A673 (cell line): ENCODE data around the gene OR4E1. TPM values are rescaled to one million over a fixed set of nuclear protein-coding genes. Genes with fewer than 3 reads are reported as not detected.

Experiments
- BruUV-seq: library from RNA; stranded (reverse); fragments of 400-500 nt; replicated peaks from 2 replicates; lab custom pipeline; 2021; lab: Mats Ljungman, UMichigan
- CTCF ChIA-PET: fragments of 300-600 bp; sonication (Branson Sonifier 250); formaldehyde crosslinking; loops from one replicate; lab custom pipeline; 2022; ENCODE audit warnings: antibody characterized with exemption; lab: Charles Lee
- POLR2A ChIA-PET: fragments of 300-600 bp; sonication (Branson Sonifier 250); formaldehyde crosslinking; loops from one replicate; lab custom pipeline; 2022; ENCODE audit warnings: antibody characterized with exemption; ENCODE audit not compliant: low non-redundant PET; lab: Charles Lee
- DNase-seq: peaks from one replicate; pipeline ENCODE4 v3.0.0-alpha.2; 2015; ENCODE audit warnings: low spot score
- H3K27ac ChIP-seq: fragments of 200-600 bp; sonication (generic); 2 replicates; pipeline ENCODE4 v1.5.1; 2016; ENCODE audit warnings: mixed run types, low read depth, mild to moderate bottlenecking, mixed read lengths, antibody characterized with exemption, low read length; ENCODE audit not compliant: poor library complexity, severe bottlenecking
- H3K27me3 ChIP-seq: fragments of 200-600 bp; sonication (generic); replicated peaks from 2 replicates; pipeline ENCODE4 v1.6.1; 2017; ENCODE audit warnings: mixed run types, low read depth, mild to moderate bottlenecking, mixed read lengths, antibody characterized with exemption, low read length; ENCODE audit not compliant: insufficient read depth, poor library complexity
- H3K36me3 ChIP-seq: fragments of 200-600 bp; sonication (generic); 2 replicates; pipeline ENCODE4 v1.6.1; 2016; ENCODE audit warnings: mixed run types, mild to moderate bottlenecking, mixed read lengths, antibody characterized with exemption, low read length; ENCODE audit not compliant: insufficient read depth, poor library complexity, severe bottlenecking
- H3K4me1 ChIP-seq: fragments of 200-600 bp; sonication (generic); 2 replicates; pipeline ENCODE4 v1.6.1; 2017; ENCODE audit warnings: mixed run types, mild to moderate bottlenecking, mixed read lengths, antibody characterized with exemption, low read length; ENCODE audit not compliant: insufficient read depth, poor library complexity, severe bottlenecking
- H3K4me3 ChIP-seq: fragments of 200-600 bp; sonication (generic); 2 replicates; pipeline ENCODE4 v1.5.1; 2016; ENCODE audit warnings: low read depth, mixed run types, mild to moderate bottlenecking, mixed read lengths, low read length; ENCODE audit not compliant: poor library complexity, severe bottlenecking
- H3K9me3 ChIP-seq: fragments of 200-600 bp; sonication (generic); 2 replicates; pipeline ENCODE4 v1.6.1; 2016; ENCODE audit warnings: mixed run types, low read depth, mild to moderate bottlenecking, mixed read lengths, antibody characterized with exemption, low read length; ENCODE audit not compliant: poor library complexity, severe bottlenecking
- EZH2 ChIP-seq: fragments of 200-600 bp; sonication (generic); IDR thresholded peaks from 2 replicates; pipeline ENCODE4 v1.6.1; 2017; ENCODE audit warnings: borderline replicate concordance, low read depth, mild to moderate bottlenecking, mixed read lengths, antibody characterized with exemption, low read length; ENCODE audit not compliant: poor library complexity, severe bottlenecking
- intact Hi-C: fragments of 100-400 bp; cut with micrococcal nuclease; formaldehyde crosslinking; loops from one replicate; pipeline ENCODE4 v1.10.0; 2022; ENCODE audit not compliant: unreplicated experiment
- total RNA-seq: library from RNA; stranded (reverse); gene quantifications from 2 replicates; pipeline ENCODE4 v1.2.3, GENCODE V29; 2021
- TF ChIP-seq, protein P1 (sequence below): fragments of 300-800, 200-600 bp; sonication (generic); conservative IDR thresholded peaks from 2 replicates; pipeline ENCODE4 v1.5.1; 2017; ENCODE audit warnings: low read depth, mild to moderate bottlenecking, antibody characterized with exemption, low read length, moderate library complexity, mixed read lengths

The OR4E1 gene
- total RNA-seq, 1 experiment from 2014 or later: not detected

- ChIA-PET POLR2A (no interaction called here), CTCF (no interaction called here)
- Histone ChIP-seq H3K36me3 (no peaks in the 10 kb centered on the region), H3K27me3 (no peaks in the 10 kb centered on the region), H3K4me3 (no peak overlapping the region), H3K4me1 (no peaks in the 10 kb centered on the region), H3K27ac (no peak overlapping the region), H3K9me3 (no peaks in the 10 kb centered on the region)
- intact Hi-C loops: no loop called here
- DNase-seq: no peak
- no TSS peak for BruUV-seq
- TF ChIP-seq, protein P1, sequence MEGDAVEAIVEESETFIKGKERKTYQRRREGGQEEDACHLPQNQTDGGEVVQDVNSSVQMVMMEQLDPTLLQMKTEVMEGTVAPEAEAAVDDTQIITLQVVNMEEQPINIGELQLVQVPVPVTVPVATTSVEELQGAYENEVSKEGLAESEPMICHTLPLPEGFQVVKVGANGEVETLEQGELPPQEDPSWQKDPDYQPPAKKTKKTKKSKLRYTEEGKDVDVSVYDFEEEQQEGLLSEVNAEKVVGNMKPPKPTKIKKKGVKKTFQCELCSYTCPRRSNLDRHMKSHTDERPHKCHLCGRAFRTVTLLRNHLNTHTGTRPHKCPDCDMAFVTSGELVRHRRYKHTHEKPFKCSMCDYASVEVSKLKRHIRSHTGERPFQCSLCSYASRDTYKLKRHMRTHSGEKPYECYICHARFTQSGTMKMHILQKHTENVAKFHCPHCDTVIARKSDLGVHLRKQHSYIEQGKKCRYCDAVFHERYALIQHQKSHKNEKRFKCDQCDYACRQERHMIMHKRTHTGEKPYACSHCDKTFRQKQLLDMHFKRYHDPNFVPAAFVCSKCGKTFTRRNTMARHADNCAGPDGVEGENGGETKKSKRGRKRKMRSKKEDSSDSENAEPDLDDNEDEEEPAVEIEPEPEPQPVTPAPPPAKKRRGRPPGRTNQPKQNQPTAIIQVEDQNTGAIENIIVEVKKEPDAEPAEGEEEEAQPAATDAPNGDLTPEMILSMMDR: no peak
- TF ChIP-seq EZH2: no peak
Observed at GRCh38 chr14:21686468-21686867, 12.8 kb upstream of the OR4E1 start.

- intact Hi-C loops: no loop called here
- CTCF ChIA-PET: no interaction called here
Observed at GRCh38 chr14:21680072-21680471, 6.5 kb upstream of the OR4E1 start.

GRCh38 chr14:21675566-21675965 is 1.9 kb upstream of the OR4E1 start:
- no peaks in the 10 kb centered on the region for H3K27me3 ChIP-seq
- no peak overlapping the region for H3K27ac ChIP-seq
- H3K36me3 ChIP-seq: peaks cover 31% of the 10 kb centered on the region
- ChIA-PET CTCF (no interaction called here), POLR2A (no interaction called here)
- TF ChIP-seq EZH2: no peak
- TF ChIP-seq, protein P1: no peak
- no peak overlapping the region for H3K4me3 ChIP-seq
- peaks cover 12% of the 10 kb centered on the region for H3K9me3 ChIP-seq
- peaks cover 16% of the 10 kb centered on the region for H3K4me1 ChIP-seq
- intact Hi-C loops: no loop called here
- BruUV-seq: no TSS peak
- DNase-seq: no peak

More at GRCh38 chr14:21680072-21680471, 6.5 kb upstream of the OR4E1 start:
- POLR2A ChIA-PET: no interaction called here
- Histone ChIP-seq H3K4me1 (no peaks in the 10 kb centered on the region), H3K9me3 (peaks cover 6% of the 10 kb centered on the region), H3K4me3 (no peak overlapping the region), H3K27ac (no peak overlapping the region), H3K27me3 (no peaks in the 10 kb centered on the region), H3K36me3 (peaks cover 19% of the 10 kb centered on the region)
- BruUV-seq: no TSS peak
- no peak for TF ChIP-seq EZH2
- TF ChIP-seq, protein P1: no peak
- no peak for DNase-seq
